ENCODE data around the gene ACO1. TPM values are rescaled to one million over a fixed set of nuclear protein-coding genes. Genes with fewer than 3 reads are reported as not detected.

The ACO1 gene
- total RNA-seq (2022; extraction: Qiagen RNA extraction), result 24.3 to 31.6 TPM (median 30.0 TPM) in 5 replicates

GRCh38 chr9:32384364-32385151 lies at the start of gene ACO1:
Gene ACO1 (plus strand): TSS chr9:32384643. CDS start chr9:32405507, 20,864 bp downstream.

Other genes with a start within 250 kb of the ACO1 start
- 2.5 to 2.9 TPM (median 2.6 TPM) in 5 replicates for gene RIGI, start 141.6 kb downstream of the ACO1 start, total RNA-seq (2022; extraction: Qiagen RNA extraction)
- gene SMIM27, start 167.7 kb downstream of the ACO1 start, total RNA-seq (2022; extraction: Qiagen RNA extraction), result 11.7 to 14.1 TPM (median 13.3 TPM) in 5 replicates
- gene TOPORS, start 167.9 kb downstream of the ACO1 start, total RNA-seq (2022; extraction: Qiagen RNA extraction), result 11.8 to 14.7 TPM (median 13.9 TPM) in 5 replicates
- gene NDUFB6, start 188.5 kb downstream of the ACO1 start, total RNA-seq (2022; extraction: Qiagen RNA extraction), result 82.9 to 115 TPM (median 93.5 TPM) in 5 replicates

Data from A549 treated with dexamethasone at 1 μM for 4 hours (cell line).